ENCODE measurements around the gene GUCA1C. TPM values are rescaled to one million over a fixed set of nuclear protein-coding genes. Genes with fewer than 3 reads are reported as not detected.

Gene GUCA1C
- polyA plus RNA-seq, 2 of the 4 experiments (the other 2 are of a cell fraction) = not detected

GRCh38 chr3:108940568-108941263, 13.0 kb downstream of the GUCA1C start:
- Histone ChIP-seq H3K4me2 (no peak overlapping the region), H3K4me1 (no peaks in the 10 kb centered on the region), H3K9me3 (no peaks in the 10 kb centered on the region), H3K4me3 (no peak overlapping the region), H3K27ac (no peak overlapping the region)
- ChIA-PET POLR2A (no interaction called here), CTCF (no interaction called here)
- no peak for TF ChIP-seq RAD21 (conservative IDR thresholded peaks at IDR 0.05 in 1 of 2, IDR thresholded peaks at IDR 0.05 in 1 of 2)
- TF ChIP-seq USF2 (IDR thresholded peaks at IDR 0.05) = no peak
- no peak for TF ChIP-seq E2F6 (IDR thresholded peaks at IDR 0.05; ENCODE audit: borderline replicate concordance, low read depth)
- no peak for TF ChIP-seq KDM1A (IDR thresholded peaks at IDR 0.05; ENCODE audit: low read depth)
- TF ChIP-seq EHF (CRISPR knock-in tag; IDR thresholded peaks at IDR 0.05) = no peak
- TF ChIP-seq CBX2 (IDR thresholded peaks at IDR 0.05; ENCODE audit: borderline replicate concordance, low read depth) = no peak
- FAIRE-seq (no peak), DNase-seq (ENCODE audit: low read depth in 1 of 2, low spot score in 1 of 2) (no peak), ATAC-seq (no peak)
- WGBS (ENCODE audit: missing lambda C conversion rate) = 19% methylated on average over 5 of the region's 5 CpGs

- 12% methylated on average over 4 of the region's 4 CpGs for WGBS (ENCODE audit: missing lambda C conversion rate)
- POLR2A ChIA-PET = no interaction called here
- no peak for DNase-seq (ENCODE audit: low read depth in 1 of 2, low spot score in 1 of 2)
- H3K4me3 ChIP-seq = no peak overlapping the region
- no peak for FAIRE-seq
- H3K4me1 ChIP-seq = no peaks in the 10 kb centered on the region
- no peak for TF ChIP-seq SREBF2 (IDR thresholded peaks at IDR 0.05)
- no peak for TF ChIP-seq MAFK (IDR thresholded peaks at IDR 0.05; ENCODE audit: partially characterized antibody)
- no peak for TF ChIP-seq RAD21 (conservative IDR thresholded peaks at IDR 0.05 in 1 of 2, IDR thresholded peaks at IDR 0.05 in 1 of 2)
- TF ChIP-seq EHF (CRISPR knock-in tag; IDR thresholded peaks at IDR 0.05) = no peak
- no peak for ATAC-seq
- no peak overlapping the region for H3K27ac ChIP-seq
- no peak overlapping the region for H3K4me2 ChIP-seq
- CTCF ChIA-PET = no interaction called here
- no peaks in the 10 kb centered on the region for H3K9me3 ChIP-seq
Measured at GRCh38 chr3:108940166-108940565, 13.5 kb downstream of the GUCA1C start.

- H3K4me3 ChIP-seq = no peak overlapping the region
- ChIA-PET CTCF (interaction anchor here (1.0 kb wide), 1 partner anchor 22 kb away, joined by 4 read pairs; no protein-coding TSS in a partner anchor), POLR2A (no interaction called here)
- H3K27ac ChIP-seq = no peak overlapping the region
- ATAC-seq = no peak
- FAIRE-seq = no peak
- 52% methylated on average over 8 of the region's 8 CpGs for whole genome bisulfite sequencing (ENCODE audit: missing lambda C conversion rate)
- H3K4me1 ChIP-seq = no peaks in the 10 kb centered on the region
- no peak for DNase-seq (ENCODE audit: low read depth in 1 of 2, low spot score in 1 of 2)
- TF ChIP-seq REST (IDR thresholded peaks at IDR 0.05) = no peak
- TF ChIP-seq FOXS1 (CRISPR knock-in tag; IDR thresholded peaks at IDR 0.05) = no peak
- TF ChIP-seq CHD2 (IDR thresholded peaks at IDR 0.05; ENCODE audit: low read length, partially characterized antibody) = no peak
- TF ChIP-seq ZFP36 (IDR thresholded peaks at IDR 0.05; ENCODE audit: borderline replicate concordance, partially characterized antibody) = no peak
- no peak for TF ChIP-seq HOXA7 (CRISPR knock-in tag; IDR thresholded peaks at IDR 0.05)
- no peak for TF ChIP-seq RFX5 (IDR thresholded peaks at IDR 0.05)
- TF ChIP-seq GATA3 (IDR thresholded peaks at IDR 0.05; ENCODE audit: borderline replicate concordance) = no peak
- H3K9me3 ChIP-seq = no peaks in the 10 kb centered on the region
- H3K4me2 ChIP-seq = no peak overlapping the region
Measured at GRCh38 chr3:108936924-108937689, 16.6 kb downstream of the GUCA1C start.

Data from A549 (cell line).